ENCODE results near the gene PRSS35.

PRSS35 gene, protein sequence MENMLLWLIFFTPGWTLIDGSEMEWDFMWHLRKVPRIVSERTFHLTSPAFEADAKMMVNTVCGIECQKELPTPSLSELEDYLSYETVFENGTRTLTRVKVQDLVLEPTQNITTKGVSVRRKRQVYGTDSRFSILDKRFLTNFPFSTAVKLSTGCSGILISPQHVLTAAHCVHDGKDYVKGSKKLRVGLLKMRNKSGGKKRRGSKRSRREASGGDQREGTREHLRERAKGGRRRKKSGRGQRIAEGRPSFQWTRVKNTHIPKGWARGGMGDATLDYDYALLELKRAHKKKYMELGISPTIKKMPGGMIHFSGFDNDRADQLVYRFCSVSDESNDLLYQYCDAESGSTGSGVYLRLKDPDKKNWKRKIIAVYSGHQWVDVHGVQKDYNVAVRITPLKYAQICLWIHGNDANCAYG

DNA sequence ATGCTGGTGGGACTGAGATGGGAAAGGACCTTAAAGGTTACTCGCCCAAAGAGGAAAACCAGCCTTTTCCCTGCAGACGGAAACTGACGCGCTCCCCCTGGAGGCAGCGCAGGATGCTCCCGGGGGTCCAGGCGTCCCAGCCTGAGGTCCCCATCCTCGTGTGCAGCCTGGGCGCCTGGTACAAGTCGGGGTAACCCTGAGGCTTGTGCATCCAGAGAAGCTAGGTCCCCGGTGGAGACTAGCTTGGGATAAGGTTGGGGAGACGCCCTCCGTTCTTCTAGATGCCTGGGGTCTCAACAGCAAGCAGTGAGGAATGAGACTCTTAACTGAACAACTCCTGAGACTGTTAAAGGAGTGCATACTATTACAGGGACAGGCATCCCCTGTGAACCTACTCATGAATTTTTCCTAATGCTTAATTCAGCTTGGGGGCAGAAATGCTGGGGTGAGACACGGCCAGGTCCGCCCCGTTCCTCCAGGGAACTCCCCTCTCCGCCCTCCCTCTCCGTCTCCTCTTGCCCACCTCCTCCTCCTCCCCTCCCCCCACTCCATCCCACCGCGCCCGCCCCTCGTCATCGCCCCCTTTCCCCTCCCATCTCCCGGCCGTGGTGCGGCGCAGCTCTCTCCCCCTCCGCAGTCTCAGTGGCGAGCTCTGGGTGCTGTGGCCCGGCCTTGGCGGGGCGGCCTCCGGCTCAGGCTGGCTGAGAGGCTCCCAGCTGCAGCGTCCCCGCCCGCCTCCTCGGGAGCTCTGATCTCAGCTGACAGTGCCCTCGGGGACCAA lies at the start of gene PRSS35:
PRSS35 (plus strand) TSS at position 634 of the 781 bp plus-strand sequence. CDS start 10,908 bp downstream, outside the sequence.
- TF ChIP-seq, protein P1, sequence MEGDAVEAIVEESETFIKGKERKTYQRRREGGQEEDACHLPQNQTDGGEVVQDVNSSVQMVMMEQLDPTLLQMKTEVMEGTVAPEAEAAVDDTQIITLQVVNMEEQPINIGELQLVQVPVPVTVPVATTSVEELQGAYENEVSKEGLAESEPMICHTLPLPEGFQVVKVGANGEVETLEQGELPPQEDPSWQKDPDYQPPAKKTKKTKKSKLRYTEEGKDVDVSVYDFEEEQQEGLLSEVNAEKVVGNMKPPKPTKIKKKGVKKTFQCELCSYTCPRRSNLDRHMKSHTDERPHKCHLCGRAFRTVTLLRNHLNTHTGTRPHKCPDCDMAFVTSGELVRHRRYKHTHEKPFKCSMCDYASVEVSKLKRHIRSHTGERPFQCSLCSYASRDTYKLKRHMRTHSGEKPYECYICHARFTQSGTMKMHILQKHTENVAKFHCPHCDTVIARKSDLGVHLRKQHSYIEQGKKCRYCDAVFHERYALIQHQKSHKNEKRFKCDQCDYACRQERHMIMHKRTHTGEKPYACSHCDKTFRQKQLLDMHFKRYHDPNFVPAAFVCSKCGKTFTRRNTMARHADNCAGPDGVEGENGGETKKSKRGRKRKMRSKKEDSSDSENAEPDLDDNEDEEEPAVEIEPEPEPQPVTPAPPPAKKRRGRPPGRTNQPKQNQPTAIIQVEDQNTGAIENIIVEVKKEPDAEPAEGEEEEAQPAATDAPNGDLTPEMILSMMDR (IDR thresholded peaks at IDR 0.05; ENCODE audit: borderline replicate concordance, control extremely low read depth, extremely low read depth, insufficient read depth, missing control alignments) = peak; percentile 47
- peak; percentile 48 for DNase-seq (ENCODE audit: low spot score)
- in situ Hi-C loops (cut with MboI; ENCODE audit: low sequenced_read_pairs, unreplicated experiment) = no loop called here

DNA sequence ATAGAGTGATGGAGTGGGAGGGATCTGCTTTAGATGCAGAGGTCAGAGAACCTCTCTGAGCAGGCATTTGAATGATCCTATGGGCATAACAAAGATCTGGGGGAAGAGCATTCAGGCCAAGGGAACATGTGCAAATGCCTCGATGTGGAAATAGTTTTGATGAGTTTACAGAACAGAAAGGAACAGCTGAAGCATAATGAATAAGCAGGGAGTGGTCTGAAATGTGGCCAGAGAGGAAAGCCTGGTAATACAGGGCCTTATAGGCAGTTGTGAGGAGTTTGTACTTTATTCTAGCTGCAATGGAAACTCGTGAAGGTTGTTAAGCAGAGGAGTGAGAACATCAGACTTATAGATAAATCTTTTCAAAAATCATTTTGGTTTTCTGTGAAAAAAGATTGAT lies 48.4 kb upstream of the PRSS35 start:
- TF ChIP-seq, protein P1 (IDR thresholded peaks at IDR 0.05; ENCODE audit: borderline replicate concordance, control extremely low read depth, extremely low read depth, insufficient read depth, missing control alignments) = no peak
- DNase-seq (ENCODE audit: low spot score) = no peak
- in situ Hi-C loops (cut with MboI; ENCODE audit: low sequenced_read_pairs, unreplicated experiment) = no loop called here

DNA sequence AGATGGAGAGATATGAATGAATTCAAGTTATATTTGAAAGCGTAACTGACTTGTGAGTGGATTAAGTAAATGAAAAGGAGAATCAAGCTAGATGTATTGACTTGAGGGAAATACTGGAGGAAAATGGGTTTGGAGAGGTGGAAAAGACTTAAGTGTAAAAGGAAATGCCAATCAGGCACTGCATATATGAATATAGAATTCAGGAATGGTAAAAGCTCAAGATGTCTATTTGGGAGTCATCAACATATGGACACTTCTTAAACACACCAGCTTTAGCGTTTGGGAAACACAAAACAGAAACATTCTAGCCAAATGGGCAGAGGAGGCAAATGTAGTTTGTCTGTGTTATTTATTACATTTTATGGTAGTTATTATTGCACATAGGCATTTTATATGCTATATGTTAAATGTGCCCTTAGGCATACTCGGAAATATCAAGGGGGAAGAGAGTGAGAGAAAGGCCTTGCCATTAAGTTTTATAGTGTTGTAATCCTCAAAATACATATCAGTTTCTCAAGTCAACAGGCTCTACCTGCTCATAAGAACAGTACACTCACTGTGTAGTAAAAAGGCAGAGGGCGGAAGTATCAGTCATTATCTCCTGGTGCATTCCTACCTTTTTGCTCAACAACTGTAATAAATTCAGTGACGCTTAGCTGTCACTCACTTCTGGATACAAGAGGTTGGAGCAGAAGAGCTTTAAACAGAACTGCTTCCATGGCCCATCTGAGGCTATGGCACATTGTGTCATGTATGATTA lies 47.8 kb upstream of the PRSS35 start:
- TF ChIP-seq, protein P1 (IDR thresholded peaks at IDR 0.05; ENCODE audit: borderline replicate concordance, control extremely low read depth, extremely low read depth, insufficient read depth, missing control alignments) = no peak
- DNase-seq (ENCODE audit: low spot score) = no peak
- in situ Hi-C loops (cut with MboI; ENCODE audit: low sequenced_read_pairs, unreplicated experiment) = no loop called here

DNA sequence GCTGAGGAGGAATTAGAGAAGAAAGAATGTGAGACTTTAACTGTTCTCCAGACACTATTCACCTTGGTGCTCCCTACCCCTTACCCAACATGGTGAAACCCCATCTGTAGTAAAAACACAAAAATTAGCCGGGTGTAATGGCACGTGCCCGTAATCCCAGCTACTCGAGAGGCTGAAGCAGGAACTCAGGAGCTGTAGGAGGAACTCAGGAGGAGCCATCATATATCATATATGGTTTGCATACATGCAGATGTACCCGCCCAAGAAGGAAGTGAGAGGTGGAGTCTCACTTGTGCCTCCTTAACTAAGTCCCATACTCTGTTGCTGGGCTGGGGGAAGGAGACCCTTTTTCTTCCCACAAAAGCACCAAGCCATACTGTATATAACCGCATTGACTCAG lies 46.0 kb upstream of the PRSS35 start:
- in situ Hi-C loops (cut with MboI; ENCODE audit: low sequenced_read_pairs, unreplicated experiment) = no loop called here
- TF ChIP-seq, protein P1 (IDR thresholded peaks at IDR 0.05; ENCODE audit: borderline replicate concordance, control extremely low read depth, extremely low read depth, insufficient read depth, missing control alignments) = no peak
- no peak for DNase-seq (ENCODE audit: low spot score)

DNA sequence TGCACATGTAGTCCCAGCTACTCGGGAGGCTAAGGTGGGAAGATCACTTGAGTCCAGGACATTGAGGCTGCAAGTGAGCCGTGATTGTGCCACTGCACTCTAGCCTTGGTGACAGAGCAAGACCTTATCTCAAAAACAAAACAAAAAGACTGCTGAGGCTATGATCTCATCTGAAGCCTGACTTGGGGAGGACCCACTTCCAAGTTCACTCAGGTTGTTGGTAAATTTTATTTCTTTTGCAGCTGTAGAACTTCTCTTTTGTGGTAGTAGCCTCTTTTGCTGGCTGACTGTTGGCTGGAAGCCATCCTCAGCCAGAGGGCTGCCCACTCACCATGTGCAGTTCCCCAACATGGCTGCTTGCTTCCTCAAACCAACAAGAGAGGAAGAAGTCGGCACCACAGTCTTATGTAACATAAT lies 44.7 kb upstream of the PRSS35 start:
- no peak for DNase-seq (ENCODE audit: low spot score)
- TF ChIP-seq, protein P1 (IDR thresholded peaks at IDR 0.05; ENCODE audit: borderline replicate concordance, control extremely low read depth, extremely low read depth, insufficient read depth, missing control alignments) = no peak
- in situ Hi-C loops (cut with MboI; ENCODE audit: low sequenced_read_pairs, unreplicated experiment) = no loop called here

DNA sequence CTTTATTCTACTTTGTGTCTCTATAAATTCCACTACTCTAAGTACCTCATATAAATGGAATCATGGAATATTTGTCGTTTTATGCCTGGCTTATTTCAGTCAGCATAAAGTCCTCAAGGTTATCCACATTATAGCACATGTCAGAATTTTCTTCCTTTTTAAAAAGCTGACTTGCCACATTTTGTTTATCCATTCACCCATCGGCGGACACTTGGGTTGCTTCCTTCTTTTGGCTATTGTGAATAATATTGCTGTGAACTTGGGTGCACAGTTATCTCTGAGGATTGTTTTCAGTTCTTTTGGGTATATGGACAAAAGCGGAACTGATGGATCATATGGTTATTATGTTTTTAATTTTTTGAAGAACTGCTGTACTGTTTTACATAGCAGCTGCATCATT lies 42.3 kb upstream of the PRSS35 start:
- TF ChIP-seq, protein P1 (IDR thresholded peaks at IDR 0.05; ENCODE audit: borderline replicate concordance, control extremely low read depth, extremely low read depth, insufficient read depth, missing control alignments) = no peak
- no peak for DNase-seq (ENCODE audit: low spot score)
- in situ Hi-C loops (cut with MboI; ENCODE audit: low sequenced_read_pairs, unreplicated experiment) = no loop called here

Measured in GM13976 (cell line).